HL-60 (cell line): ENCODE results near the gene HNRNPUL1.

Experiments used
- DNase-seq, 2 experiments: peaks; one replicate each; pipeline ENCODE4 v3.0.0-alpha.2; 2010 to 2020; ENCODE audit warnings: low read depth in 1 of 2, low spot score in 1 of 2
- H3K27ac ChIP-seq: fragments of 250-450 bp; sonication (Bioruptor Pico); replicated peaks from 2 replicates; pipeline ENCODE4 v1.5.1; 2020; ENCODE audit warnings: mild to moderate bottlenecking, moderate library complexity
- H3K27me3 ChIP-seq: fragments of 250-450 bp; sonication (Bioruptor Pico); 2 replicates; pipeline ENCODE4 v1.5.1; 2021; ENCODE audit warnings: mild to moderate bottlenecking, moderate library complexity; ENCODE audit not compliant: insufficient read depth, poor library complexity, severe bottlenecking
- H3K4me3 ChIP-seq: replicated peaks from 2 replicates; pipeline ENCODE4 v1.5.1; 2011; ENCODE audit warnings: mild to moderate bottlenecking, control low read depth, low read length; ENCODE audit not compliant: insufficient read depth
- GABPA ChIP-seq: IDR thresholded peaks from 2 replicates; pipeline ENCODE4 v1.6.1; 2012; ENCODE audit warnings: low read depth
- POLR2AphosphoS5 ChIP-seq: IDR thresholded peaks from 2 replicates; pipeline ENCODE4 v1.6.1; 2012; ENCODE audit warnings: low read depth
- SPI1 ChIP-seq: IDR thresholded peaks from 2 replicates; pipeline ENCODE4 v1.6.1; 2012; ENCODE audit warnings: low read depth, mild to moderate bottlenecking, borderline replicate concordance
- TF ChIP-seq, protein P1 (sequence below): IDR thresholded peaks from 2 replicates; pipeline ENCODE4 v1.6.1; 2012; ENCODE audit warnings: low read depth; ENCODE audit not compliant: insufficient replicate concordance
- TF ChIP-seq, protein P2 (sequence below): IDR thresholded peaks from one replicate; pipeline ENCODE4 v1.5.1; 2011; ENCODE audit warnings: low read length, control low read depth, inconsistent platforms; ENCODE audit not compliant: insufficient read depth

The HNRNPUL1 gene

DNA sequence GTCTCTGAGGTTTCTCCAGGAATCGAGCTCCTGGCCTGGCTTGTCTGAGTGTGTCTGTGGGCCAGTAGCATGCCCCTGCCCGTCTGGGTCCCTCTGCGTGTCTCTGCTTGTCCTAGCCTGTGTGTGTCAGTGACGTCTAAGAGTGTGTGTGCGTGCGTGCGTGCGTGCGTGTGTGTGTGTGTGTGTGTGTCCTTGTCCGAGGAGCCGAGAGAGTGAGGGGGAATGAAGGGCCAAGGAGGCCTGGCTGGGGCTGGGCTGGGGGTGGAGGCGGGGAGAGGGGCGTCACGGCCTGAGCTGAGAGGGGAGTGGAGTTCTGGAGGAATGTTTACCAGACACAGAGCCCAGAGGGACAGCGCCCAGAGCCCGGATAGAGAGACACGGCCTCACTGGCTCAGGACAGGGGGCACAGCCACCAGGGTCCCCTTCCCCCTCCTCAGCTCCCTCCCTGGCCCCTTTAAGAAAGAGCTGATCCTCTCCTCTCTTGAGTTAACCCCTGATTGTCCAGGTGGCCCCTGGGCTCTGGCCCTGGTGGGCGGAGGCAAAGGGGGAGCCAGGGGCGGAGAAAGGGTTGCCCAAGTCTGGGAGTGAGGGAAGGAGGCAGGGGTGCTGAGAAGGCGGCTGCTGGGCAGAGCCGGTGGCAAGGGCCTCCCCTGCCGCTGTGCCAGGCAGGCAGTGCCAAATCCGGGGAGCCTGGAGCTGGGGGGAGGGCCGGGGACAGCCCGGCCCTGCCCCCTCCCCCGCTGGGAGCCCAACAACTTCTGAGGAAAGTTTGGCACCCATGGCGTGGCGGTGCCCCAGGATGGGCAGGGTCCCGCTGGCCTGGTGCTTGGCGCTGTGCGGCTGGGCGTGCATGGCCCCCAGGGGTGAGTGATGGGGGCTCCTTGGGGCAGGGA lies 45.3 kb upstream of the HNRNPUL1 start, which contains the start of gene AXL:
Gene AXL, plus strand, starts transcription at position 609 of the 893 bp plus-strand sequence. Its CDS starts 170 bp downstream, at position 779.
- Histone ChIP-seq H3K27ac (no peak within 1 kb of the TSS), H3K4me3 (no peak within 1 kb of the TSS), H3K27me3 (peaks cover 28% of the 10 kb centered on the region)
- no peak for DNase-seq
- TF ChIP-seq GABPA, result no peak
- no peak for TF ChIP-seq SPI1
- TF ChIP-seq, protein P1, sequence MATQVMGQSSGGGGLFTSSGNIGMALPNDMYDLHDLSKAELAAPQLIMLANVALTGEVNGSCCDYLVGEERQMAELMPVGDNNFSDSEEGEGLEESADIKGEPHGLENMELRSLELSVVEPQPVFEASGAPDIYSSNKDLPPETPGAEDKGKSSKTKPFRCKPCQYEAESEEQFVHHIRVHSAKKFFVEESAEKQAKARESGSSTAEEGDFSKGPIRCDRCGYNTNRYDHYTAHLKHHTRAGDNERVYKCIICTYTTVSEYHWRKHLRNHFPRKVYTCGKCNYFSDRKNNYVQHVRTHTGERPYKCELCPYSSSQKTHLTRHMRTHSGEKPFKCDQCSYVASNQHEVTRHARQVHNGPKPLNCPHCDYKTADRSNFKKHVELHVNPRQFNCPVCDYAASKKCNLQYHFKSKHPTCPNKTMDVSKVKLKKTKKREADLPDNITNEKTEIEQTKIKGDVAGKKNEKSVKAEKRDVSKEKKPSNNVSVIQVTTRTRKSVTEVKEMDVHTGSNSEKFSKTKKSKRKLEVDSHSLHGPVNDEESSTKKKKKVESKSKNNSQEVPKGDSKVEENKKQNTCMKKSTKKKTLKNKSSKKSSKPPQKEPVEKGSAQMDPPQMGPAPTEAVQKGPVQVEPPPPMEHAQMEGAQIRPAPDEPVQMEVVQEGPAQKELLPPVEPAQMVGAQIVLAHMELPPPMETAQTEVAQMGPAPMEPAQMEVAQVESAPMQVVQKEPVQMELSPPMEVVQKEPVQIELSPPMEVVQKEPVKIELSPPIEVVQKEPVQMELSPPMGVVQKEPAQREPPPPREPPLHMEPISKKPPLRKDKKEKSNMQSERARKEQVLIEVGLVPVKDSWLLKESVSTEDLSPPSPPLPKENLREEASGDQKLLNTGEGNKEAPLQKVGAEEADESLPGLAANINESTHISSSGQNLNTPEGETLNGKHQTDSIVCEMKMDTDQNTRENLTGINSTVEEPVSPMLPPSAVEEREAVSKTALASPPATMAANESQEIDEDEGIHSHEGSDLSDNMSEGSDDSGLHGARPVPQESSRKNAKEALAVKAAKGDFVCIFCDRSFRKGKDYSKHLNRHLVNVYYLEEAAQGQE, result no peak
- TF ChIP-seq, protein P2, sequence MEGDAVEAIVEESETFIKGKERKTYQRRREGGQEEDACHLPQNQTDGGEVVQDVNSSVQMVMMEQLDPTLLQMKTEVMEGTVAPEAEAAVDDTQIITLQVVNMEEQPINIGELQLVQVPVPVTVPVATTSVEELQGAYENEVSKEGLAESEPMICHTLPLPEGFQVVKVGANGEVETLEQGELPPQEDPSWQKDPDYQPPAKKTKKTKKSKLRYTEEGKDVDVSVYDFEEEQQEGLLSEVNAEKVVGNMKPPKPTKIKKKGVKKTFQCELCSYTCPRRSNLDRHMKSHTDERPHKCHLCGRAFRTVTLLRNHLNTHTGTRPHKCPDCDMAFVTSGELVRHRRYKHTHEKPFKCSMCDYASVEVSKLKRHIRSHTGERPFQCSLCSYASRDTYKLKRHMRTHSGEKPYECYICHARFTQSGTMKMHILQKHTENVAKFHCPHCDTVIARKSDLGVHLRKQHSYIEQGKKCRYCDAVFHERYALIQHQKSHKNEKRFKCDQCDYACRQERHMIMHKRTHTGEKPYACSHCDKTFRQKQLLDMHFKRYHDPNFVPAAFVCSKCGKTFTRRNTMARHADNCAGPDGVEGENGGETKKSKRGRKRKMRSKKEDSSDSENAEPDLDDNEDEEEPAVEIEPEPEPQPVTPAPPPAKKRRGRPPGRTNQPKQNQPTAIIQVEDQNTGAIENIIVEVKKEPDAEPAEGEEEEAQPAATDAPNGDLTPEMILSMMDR, result no peak
- TF ChIP-seq POLR2AphosphoS5, result no peak

DNA sequence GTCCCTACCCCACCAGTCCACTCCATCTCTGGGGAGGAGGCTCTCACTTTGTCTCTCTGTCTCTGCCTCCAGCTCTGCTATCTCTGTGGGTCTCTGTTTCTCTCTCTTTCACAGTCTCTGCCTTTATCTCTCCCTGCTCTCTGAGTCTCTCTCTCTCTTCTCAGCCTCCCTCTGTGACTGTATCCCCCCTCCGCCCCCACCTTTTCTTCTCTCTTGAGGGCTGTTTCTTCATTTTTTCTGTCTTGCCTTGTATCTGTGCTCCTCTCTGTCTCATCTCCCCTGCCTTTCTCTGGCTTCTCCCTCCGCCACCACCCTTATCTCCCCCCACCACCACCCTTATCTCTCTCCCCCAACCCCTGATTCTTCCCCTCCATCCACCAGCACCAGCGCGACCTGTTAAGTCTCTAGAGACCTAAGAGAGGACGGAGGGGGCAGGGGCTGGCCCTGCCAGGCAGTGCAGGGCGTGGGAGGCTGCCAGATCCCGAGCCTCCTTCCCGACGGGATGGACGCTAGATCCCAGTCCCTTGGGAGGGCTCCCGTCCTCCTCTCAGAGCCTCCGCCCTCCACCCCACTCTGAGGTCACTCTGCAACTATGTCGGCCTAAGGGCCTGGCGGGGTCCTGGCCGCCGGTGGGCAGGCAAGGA lies 44.1 kb upstream of the HNRNPUL1 start:
- Histone ChIP-seq H3K4me3 (no peak overlapping the region), H3K27me3 (peaks cover 31% of the 10 kb centered on the region), H3K27ac (no peak overlapping the region)
- TF ChIP-seq, protein P1, result no peak
- TF ChIP-seq, protein P2, result no peak
- TF ChIP-seq GABPA (no peak), POLR2AphosphoS5 (no peak), SPI1 (no peak)
- DNase-seq, result no peak

DNA sequence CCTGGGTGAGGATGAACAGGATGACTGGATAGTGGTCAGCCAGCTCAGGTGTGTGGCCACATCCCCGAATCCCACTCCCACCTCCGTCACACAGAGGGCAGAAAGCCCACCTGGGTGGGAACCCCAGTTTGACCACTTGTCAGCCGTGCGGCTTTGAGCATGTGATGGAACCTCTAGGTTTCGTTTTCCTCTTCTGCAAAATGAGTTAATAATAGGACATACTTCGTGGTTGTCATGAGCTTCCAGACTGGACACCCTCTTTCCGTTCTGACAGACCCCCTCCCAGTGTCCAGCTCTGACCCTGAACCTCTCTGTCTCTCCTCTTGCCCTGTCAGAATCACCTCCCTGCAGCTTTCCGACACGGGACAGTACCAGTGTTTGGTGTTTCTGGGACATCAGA lies 43.4 kb upstream of the HNRNPUL1 start:
- no peak overlapping the region for H3K27ac ChIP-seq
- H3K4me3 ChIP-seq, result no peak overlapping the region
- H3K27me3 ChIP-seq, result peaks cover 36% of the 10 kb centered on the region
- DNase-seq, result no peak
- TF ChIP-seq, protein P2, result no peak
- TF ChIP-seq GABPA (no peak), SPI1 (no peak), POLR2AphosphoS5 (no peak)
- TF ChIP-seq, protein P1, result no peak
